HCT116 (cell line): Measurements from ENCODE around the gene PRELP. TPM values are rescaled to one million over a fixed set of nuclear protein-coding genes. Genes with fewer than 3 reads are reported as not detected.

Experiments
- ATAC-seq: fragments of 200-7000 bp; cut with Tn5 transposase; 2 replicates; pipeline ENCODE4 v1.9.1; 2020; ENCODE audit warnings: mild to moderate bottlenecking, moderate library complexity
- BruUV-seq: library from RNA; stranded (reverse); fragments of 400-500 nt; replicated peaks from 2 replicates; lab custom pipeline; 2021; lab: Mats Ljungman, UMichigan
- CTCF ChIA-PET: fragments of 300-600 bp; sonication (Branson Sonifier 250); formaldehyde crosslinking; loops from one replicate; lab custom pipeline; 2021; ENCODE audit warnings: antibody characterized with exemption; lab: Charles Lee
- POLR2A ChIA-PET: fragments of 300-600, 350-600 bp; sonication (Branson Sonifier 250); formaldehyde crosslinking; loops from one replicate; lab custom pipeline; 2021; ENCODE audit warnings: antibody characterized with exemption; lab: Charles Lee
- RAD21 ChIA-PET, 2 experiments: fragments of 300-600 bp; sonication (Branson Sonifier 250); formaldehyde crosslinking; loops; one replicate each; lab custom pipeline; 2023; ENCODE audit warnings: low total read pairs in 2 of 2; ENCODE audit not compliant: uncharacterized antibody in 2 of 2, unreplicated experiment in 2 of 2, low non-redundant PET in 1 of 2; lab: Charles Lee
- DNase-seq: peaks from one replicate; pipeline ENCODE4 v3.0.0-alpha.2; 2010; ENCODE audit warnings: low read depth, low spot score
- H2AFZ ChIP-seq: fragments of 200-600 bp; shearing (Covaris generic), sonication (generic); 2 replicates; pipeline ENCODE4 v1.6.1; 2017; ENCODE audit warnings: low read depth, mixed run types, mixed read lengths, antibody characterized with exemption, low read length; ENCODE audit not compliant: poor library complexity, severe bottlenecking
- H3K27ac ChIP-seq: 2 replicates; pipeline ENCODE4 v1.5.1; 2012; ENCODE audit warnings: low read depth, low read length
- H3K27me3 ChIP-seq: fragments of 200-600 bp; sonication (generic); 2 replicates; pipeline ENCODE4 v1.6.1; 2016; ENCODE audit warnings: mixed run types, low read length, mixed read lengths; ENCODE audit not compliant: insufficient read depth
- H3K36me3 ChIP-seq, 2 experiments: fragments of 200-500 bp in 1 of 2; fragments of 200-600 bp in 1 of 2; sonication (Bioruptor generic) in 1 of 2; sonication (generic) in 1 of 2; 2 replicates each; pipeline versions ENCODE4 v1.5.1 to v1.6.1; 2014 to 2016; ENCODE audit warnings: low read length in 2 of 2, inconsistent platforms in 1 of 2, mixed read lengths in 1 of 2, mixed run types in 1 of 2; ENCODE audit not compliant: insufficient read depth in 2 of 2, control insufficient read depth in 1 of 2
- H3K4me1 ChIP-seq, 2 experiments: fragments of 200-600 bp in 1 of 2; sonication (generic) in 1 of 2; 2 replicates each; pipeline versions ENCODE4 v1.5.1 to v1.6.1; 2012 to 2017; ENCODE audit warnings: low read length in 2 of 2, inconsistent platforms in 1 of 2, mild to moderate bottlenecking in 1 of 2, mixed read lengths in 1 of 2, mixed run types in 1 of 2, moderate library complexity in 1 of 2; ENCODE audit not compliant: insufficient read depth in 2 of 2, control insufficient read depth in 1 of 2
- H3K4me2 ChIP-seq: fragments of 200-600 bp; sonication (generic); 2 replicates; pipeline ENCODE4 v1.6.1; 2017; ENCODE audit warnings: mixed run types, low read length, mixed read lengths
- H3K4me3 ChIP-seq, 2 experiments: fragments of 200-600 bp in 1 of 2; sonication (generic) in 1 of 2; replicated peaks in 1 of 2; 2 replicates each; pipeline ENCODE4 v1.5.1; 2011 to 2016; ENCODE audit warnings: low read length in 2 of 2, control low read depth in 1 of 2, low read depth in 1 of 2, mild to moderate bottlenecking in 1 of 2, mixed read lengths in 1 of 2, mixed run types in 1 of 2
- H3K79me2 ChIP-seq: fragments of 200-600 bp; sonication (generic); 2 replicates; pipeline ENCODE4 v1.6.1; 2017; ENCODE audit warnings: mild to moderate bottlenecking, mixed run types, low read length, moderate library complexity, mixed read lengths; ENCODE audit not compliant: insufficient read depth
- H3K9ac ChIP-seq: fragments of 200-600 bp; sonication (generic); 2 replicates; pipeline ENCODE4 v1.6.1; 2016; ENCODE audit warnings: low read length, mixed read lengths
- H3K9me2 ChIP-seq: fragments of 200-600 bp; sonication (generic), shearing (Covaris generic); 2 replicates; pipeline ENCODE4 v1.6.1; 2017; ENCODE audit warnings: mixed run types, mild to moderate bottlenecking, moderate library complexity; ENCODE audit not compliant: insufficient read depth
- H3K9me3 ChIP-seq, 2 experiments: fragments of 200-500 bp in 1 of 2; fragments of 200-600 bp in 1 of 2; sonication (Bioruptor generic) in 1 of 2; sonication (generic) in 1 of 2; 2 replicates each; pipeline ENCODE4 v1.6.1; 2014 to 2017; ENCODE audit warnings: low read length in 2 of 2, mixed read lengths in 2 of 2, inconsistent platforms in 1 of 2, low read depth in 1 of 2, mild to moderate bottlenecking in 1 of 2, mixed run types in 1 of 2, moderate library complexity in 1 of 2; ENCODE audit not compliant: control insufficient read depth in 1 of 2, insufficient read depth in 1 of 2
- H4K20me1 ChIP-seq: fragments of 200-600 bp; sonication (generic), shearing (Covaris generic); 2 replicates; pipeline ENCODE4 v1.6.1; 2017; ENCODE audit warnings: mixed run types, mild to moderate bottlenecking, moderate library complexity; ENCODE audit not compliant: insufficient read depth
- CEBPB ChIP-seq: IDR thresholded peaks from 2 replicates; pipeline ENCODE4 v1.6.1; 2012; ENCODE audit warnings: low read depth
- CTCF ChIP-seq, 3 experiments: fragments of 200-600 bp in 1 of 3; sonication (generic) in 1 of 3; IDR thresholded peaks in 2 of 3; conservative IDR thresholded peaks in 1 of 3; 2 replicates each; pipeline ENCODE4 v1.5.1; 2012 to 2017; ENCODE audit warnings: low read depth in 2 of 3, low read length in 2 of 3, antibody characterized with exemption in 1 of 3, borderline replicate concordance in 1 of 3, control low read depth in 1 of 3, mild to moderate bottlenecking in 1 of 3, mixed read lengths in 1 of 3, mixed run types in 1 of 3, moderate library complexity in 1 of 3; ENCODE audit not compliant: insufficient read depth in 1 of 3
- EGR1 ChIP-seq: IDR thresholded peaks from 2 replicates; pipeline ENCODE4 v1.6.1; 2012; ENCODE audit warnings: low read depth
- ELF1 ChIP-seq: IDR thresholded peaks from 2 replicates; pipeline ENCODE4 v1.6.1; 2012; ENCODE audit warnings: low read depth, borderline replicate concordance
- EZH2 ChIP-seq: fragments of 200-600 bp; sonication (generic); IDR thresholded peaks from 2 replicates; pipeline ENCODE4 v1.6.1; 2017; ENCODE audit warnings: antibody characterized with exemption, mixed run types
- FOSL1 ChIP-seq: IDR thresholded peaks from 2 replicates; pipeline ENCODE4 v1.6.1; 2012; ENCODE audit warnings: low read depth
- MAX ChIP-seq: IDR thresholded peaks from 2 replicates; pipeline ENCODE4 v1.6.1; 2012
- POLR2A ChIP-seq: IDR thresholded peaks from 2 replicates; pipeline ENCODE4 v1.7.0; 2011; ENCODE audit warnings: borderline replicate concordance; ENCODE audit not compliant: insufficient read depth, insufficient read length; ENCODE audit errors: extremely low read depth
- POLR2AphosphoS5 ChIP-seq: IDR thresholded peaks from 2 replicates; pipeline ENCODE4 v1.6.1; 2011; ENCODE audit warnings: mild to moderate bottlenecking, low read depth, low read length, moderate library complexity
- RAD21 ChIP-seq: IDR thresholded peaks from 2 replicates; pipeline ENCODE4 v1.6.1; 2012; ENCODE audit warnings: low read depth, mild to moderate bottlenecking
- REST ChIP-seq: IDR thresholded peaks from 2 replicates; pipeline ENCODE4 v1.6.1; 2012; ENCODE audit warnings: low read depth
- SIN3A ChIP-seq: IDR thresholded peaks from 2 replicates; pipeline ENCODE4 v1.6.1; 2012; ENCODE audit warnings: low read depth
- SP1 ChIP-seq: IDR thresholded peaks from 2 replicates; pipeline ENCODE4 v1.6.1; 2012; ENCODE audit warnings: low read depth
- TCF7L2 ChIP-seq: IDR thresholded peaks from 2 replicates; pipeline ENCODE4 v1.7.0; 2011; ENCODE audit warnings: borderline replicate concordance, inconsistent platforms; ENCODE audit not compliant: insufficient read depth, insufficient read length; ENCODE audit errors: extremely low read depth
- ZBTB33 ChIP-seq: IDR thresholded peaks from 2 replicates; pipeline ENCODE4 v1.6.1; 2011; ENCODE audit warnings: mild to moderate bottlenecking, low read length, moderate library complexity; ENCODE audit not compliant: insufficient replicate concordance; ENCODE audit errors: extremely low read depth
- intact Hi-C: fragments of 100-400 bp; cut with micrococcal nuclease; formaldehyde crosslinking; loops from 2 replicates; pipeline ENCODE4 v1.10.0; 2022
- total RNA-seq: library from RNA; stranded (reverse); gene quantifications from one replicate; pipeline ENCODE4 v1.2.1, GENCODE V29; 2021; ENCODE audit not compliant: unreplicated experiment

PRELP gene
- total RNA-seq, 1 experiment from 2014 or later, result 0.10 TPM

GRCh38 chr1:203442821-203443220 lies 32.8 kb upstream of the PRELP start:
- Histone ChIP-seq H3K27ac (no peak overlapping the region), H3K79me2 (no peaks in the 10 kb centered on the region), H4K20me1 (no peaks in the 10 kb centered on the region), H3K9ac (no peak overlapping the region), H3K4me3 (no peak overlapping the region), H3K4me2 (no peak overlapping the region), H3K4me1 (no peaks in the 10 kb centered on the region), H3K9me3 (no peaks in the 10 kb centered on the region; a peak in 1 of 4 replicates), H3K27me3 (peaks cover 24% of the 10 kb centered on the region), H2AFZ (no peak overlapping the region), H3K36me3 (no peaks in the 10 kb centered on the region), H3K9me2 (no peaks in the 10 kb centered on the region)
- no TSS peak for BruUV-seq
- ChIA-PET POLR2A (no interaction called here), CTCF (interaction anchor here (1.0 to 1.6 kb wide), 2 partner anchors 101 to 102 kb away, joined by 3 to 5 read pairs; no protein-coding TSS in a partner anchor), RAD21 (no interaction called here)
- ATAC-seq (no peak), DNase-seq (no peak)
- intact Hi-C loops, result no loop called here
- TF ChIP-seq POLR2A (no peak), TCF7L2 (no peak), RAD21 (no peak), CTCF (IDR thresholded peaks at IDR 0.05 in 2 of 3, conservative IDR thresholded peaks at IDR 0.05 in 1 of 3; ENCODE audit: borderline replicate concordance in 1 of 3, insufficient read depth in 1 of 3, low read depth in 2 of 3, low read length in 2 of 3) (no peak), EGR1 (no peak), MAX (no peak), POLR2AphosphoS5 (no peak), FOSL1 (no peak), ELF1 (no peak), SP1 (no peak), REST (no peak), EZH2 (no peak), CEBPB (no peak), SIN3A (no peak), ZBTB33 (no peak)
